HepG2 (cell line): ENCODE results near the gene ANO10. TPM values are rescaled to one million over a fixed set of nuclear protein-coding genes. Genes with fewer than 3 reads are reported as not detected.
A peak's percentile ranks its signal among the peaks of the same experiment; 100 is the strongest.

Source experiments
- CREM ChIP-seq, 2 experiments: sonication (generic) in 1 of 2; formaldehyde crosslinking in 1 of 2; IDR thresholded peaks; 2 replicates each; pipeline versions ENCODE4 v1.4.0 to v1.6.1; 2016 to 2020; ENCODE audit warnings: antibody characterized with exemption in 1 of 2, mild to moderate bottlenecking in 1 of 2, missing genetic modification reagents in 1 of 2
- FOXA3 ChIP-seq: IDR thresholded peaks from 2 replicates; pipeline ENCODE4 v1.6.1; 2016; ENCODE audit warnings: missing genetic modification reagents, missing compliant biosample characterization
- GABPA ChIP-seq, 2 experiments: IDR thresholded peaks; 2 replicates each; pipeline ENCODE4 v1.6.1; 2011 to 2016; ENCODE audit warnings: low read depth in 2 of 2, low read length in 1 of 2, missing biosample characterization in 1 of 2, missing genetic modification characterization in 1 of 2
- HNF1A ChIP-seq, 2 experiments: sonication (generic) in 1 of 2; formaldehyde crosslinking in 1 of 2; IDR thresholded peaks; 2 replicates each; pipeline versions ENCODE4 v1.4.0 to v1.6.1; 2016 to 2020; ENCODE audit warnings: borderline replicate concordance in 1 of 2, low read depth in 1 of 2, mild to moderate bottlenecking in 1 of 2, missing genetic modification reagents in 1 of 2
- IRF2 ChIP-seq: IDR thresholded peaks from 2 replicates; pipeline ENCODE4 v1.6.1; 2018; ENCODE audit warnings: missing genetic modification reagents, missing compliant biosample characterization
- MED1 ChIP-seq: sonication (generic); formaldehyde crosslinking; IDR thresholded peaks from 2 replicates; pipeline ENCODE4 v1.4.0; 2020; ENCODE audit warnings: missing genetic modification reagents
- NFKB2 ChIP-seq: sonication (generic); formaldehyde crosslinking; IDR thresholded peaks from 2 replicates; pipeline ENCODE4 v1.4.0; 2020; ENCODE audit warnings: missing genetic modification reagents, borderline replicate concordance
- NR2F2 ChIP-seq: IDR thresholded peaks from 2 replicates; pipeline ENCODE4 v1.6.1; 2012; ENCODE audit warnings: low read depth, inconsistent platforms, borderline replicate concordance
- POLR2AphosphoS2 ChIP-seq: IDR thresholded peaks from 2 replicates; pipeline ENCODE4 v1.6.1; 2011; ENCODE audit warnings: low read depth, low read length, improper control_type of control experiment
- RXRB ChIP-seq: IDR thresholded peaks from 2 replicates; pipeline ENCODE4 v1.6.1; 2016; ENCODE audit warnings: borderline replicate concordance, missing genetic modification reagents, missing compliant biosample characterization
- SALL1 ChIP-seq: sonication (generic); formaldehyde crosslinking; IDR thresholded peaks from 2 replicates; pipeline ENCODE4 v1.8.0; 2022; ENCODE audit warnings: mild to moderate bottlenecking, missing genetic modification reagents
- SOX5 ChIP-seq: IDR thresholded peaks from 2 replicates; pipeline ENCODE4 v1.6.1; 2016; ENCODE audit warnings: borderline replicate concordance
- TBL1XR1 ChIP-seq: fragments of 150-350 bp; IDR thresholded peaks from 2 replicates; pipeline ENCODE4 v1.6.1; 2014; ENCODE audit warnings: borderline replicate concordance, low read length; ENCODE audit not compliant: partially characterized antibody
- TEAD3 ChIP-seq: optimal IDR thresholded peaks from 2 replicates; pipeline ENCODE3; 2016; ENCODE audit warnings: borderline replicate concordance
- ZMYM3 ChIP-seq: sonication (generic); formaldehyde crosslinking; IDR thresholded peaks from 2 replicates; pipeline ENCODE4 v1.5.1; 2020; ENCODE audit warnings: mild to moderate bottlenecking, missing genetic modification reagents
- ZNF263 ChIP-seq: sonication (generic); formaldehyde crosslinking; IDR thresholded peaks from 2 replicates; pipeline ENCODE4 v1.4.0; 2020; ENCODE audit warnings: missing genetic modification reagents
- ZNF3 ChIP-seq: IDR thresholded peaks from 2 replicates; pipeline ENCODE4 v1.7.0; 2017; ENCODE audit warnings: inconsistent platforms
- ZNF460 ChIP-seq: sonication (generic); formaldehyde crosslinking; IDR thresholded peaks from 2 replicates; pipeline ENCODE4 v1.5.1; 2020; ENCODE audit warnings: missing genetic modification reagents, mild to moderate bottlenecking, borderline replicate concordance
- ZNF510 ChIP-seq: sonication (generic); formaldehyde crosslinking; IDR thresholded peaks from 2 replicates; pipeline ENCODE4 v1.4.0; 2020; ENCODE audit warnings: low read depth, mild to moderate bottlenecking, missing genetic modification reagents
- ZNF749 ChIP-seq: sonication (generic); formaldehyde crosslinking; IDR thresholded peaks from 2 replicates; pipeline ENCODE4 v1.8.0; 2022; ENCODE audit warnings: mild to moderate bottlenecking, missing genetic modification reagents, moderate library complexity, borderline replicate concordance
- polyA plus RNA-seq, 8 experiments: library from polyadenylated mRNA; depleted of rRNA in 3 of 8; stranded (reverse) in 7 of 8; unstranded in 1 of 8; fragments of >200 nt; fragmentation: Illumina TruSeq in 4 of 8; extraction: Trizol in 4 of 8; gene quantifications; 2 replicates each; pipeline versions ENCODE4 v1.2.1 to v1.2.3, GENCODE V29; 2011 to 2016; ENCODE audit warnings: low read depth in 4 of 8, missing spikeins in 1 of 8, mixed read lengths in 1 of 8; ENCODE audit not compliant: insufficient read depth in 1 of 8
- total RNA-seq, 5 experiments: library from RNA; depleted of rRNA; stranded (reverse); fragments of >200 nt; fragmentation: Illumina TruSeq; extraction: Trizol; gene quantifications; 2 replicates each; pipeline ENCODE4 v1.2.3, GENCODE V29; 2016; ENCODE audit warnings: low read depth in 1 of 5
- TF ChIP-seq, protein P1 (sequence below): IDR thresholded peaks from 2 replicates; pipeline ENCODE4 v1.6.1; 2016; ENCODE audit warnings: missing biosample characterization, missing genetic modification reagents, low read depth
- TF ChIP-seq, protein P2 (sequence below): sonication (generic); formaldehyde crosslinking; IDR thresholded peaks from 2 replicates; pipeline ENCODE4 v1.4.0; 2020; ENCODE audit warnings: missing genetic modification reagents

The ANO10 gene
- total and polyA plus RNA-seq, 2 of the 13 experiments (the other 11 are each of a cell fraction or from before 2014, with no cell fraction given): 10.4 to 13.1 TPM

DNA sequence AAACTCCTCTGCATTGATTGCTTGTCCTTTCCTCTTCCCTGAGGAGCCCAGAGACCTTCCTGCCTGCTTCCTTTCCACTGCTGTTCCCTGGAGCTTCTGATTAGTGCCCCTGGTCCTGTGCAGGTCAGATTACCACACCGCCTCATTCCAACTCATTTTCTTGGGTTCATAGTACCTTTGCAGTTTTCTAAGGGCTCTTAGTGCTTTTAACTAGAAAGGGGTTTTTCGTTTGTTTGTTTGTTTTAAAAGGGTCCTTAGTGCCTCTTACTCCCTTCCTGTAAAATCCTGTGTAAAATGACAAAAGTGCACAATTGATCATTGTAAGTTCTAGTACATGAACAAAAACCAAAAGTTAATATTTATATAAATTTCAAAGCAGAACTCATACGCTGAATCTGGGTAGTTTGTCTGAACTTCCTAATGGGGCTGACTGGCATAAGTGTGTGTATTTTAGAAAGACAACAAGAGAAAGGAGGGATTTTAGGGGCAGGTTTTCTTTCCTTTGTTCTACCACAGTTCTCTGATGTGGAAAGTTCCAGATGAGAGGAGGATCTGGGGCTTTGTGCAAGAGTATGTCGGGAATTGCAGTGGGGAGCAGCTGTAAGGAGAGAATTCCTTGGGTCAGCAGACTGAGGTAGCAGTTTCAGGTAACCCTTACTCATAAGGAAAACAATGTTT is 304.9 kb downstream of the ANO10 start (continued):
- TF ChIP-seq, protein P1, sequence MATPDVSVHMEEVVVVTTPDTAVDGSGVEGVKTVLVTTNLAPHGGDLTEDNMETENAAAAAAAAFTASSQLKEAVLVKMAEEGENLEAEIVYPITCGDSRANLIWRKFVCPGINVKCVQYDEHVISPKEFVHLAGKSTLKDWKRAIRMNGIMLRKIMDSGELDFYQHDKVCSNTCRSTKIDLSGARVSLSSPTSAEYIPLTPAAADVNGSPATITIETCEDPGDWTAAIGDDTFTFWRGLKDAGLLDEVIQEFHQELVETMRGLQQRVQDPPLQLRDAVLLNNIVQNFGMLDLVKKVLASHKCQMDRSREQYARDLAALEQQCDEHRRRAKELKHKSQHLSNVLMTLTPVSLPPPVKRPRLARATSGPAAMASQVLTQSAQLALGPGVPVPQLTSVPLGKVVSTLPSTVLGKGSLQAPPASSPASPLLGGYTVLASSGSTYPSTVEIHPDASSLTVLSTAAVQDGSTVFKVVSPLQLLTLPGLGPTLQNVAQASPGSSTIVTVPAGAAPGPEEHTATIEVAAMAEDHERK (CRISPR knock-in tag): no peak
- TF ChIP-seq NFKB2 (CRISPR knock-in tag): no peak
- no peak for TF ChIP-seq IRF2 (CRISPR knock-in tag)
- TF ChIP-seq ZNF460: no peak; the same call in 1 of the 2 replicates
- TF ChIP-seq CREM (IDR thresholded peaks at IDR 0.05): peak; percentile 88
- no peak for TF ChIP-seq CREM (CRISPR knock-in tag; IDR thresholded peaks at IDR 0.05)
- 0 out of 2 replicates have a peak, but pooled peaks have one; percentile 16 for TF ChIP-seq ZNF510 (CRISPR knock-in tag)
- TF ChIP-seq SOX5 (CRISPR knock-in tag): peak; percentile 96
- TF ChIP-seq POLR2AphosphoS2: no peak
- TF ChIP-seq ZNF3 (CRISPR knock-in tag): peak; percentile 54; the same call in 1 of the 2 replicates
- TF ChIP-seq ZNF263 (CRISPR knock-in tag): no peak
- peak; percentile 50 for TF ChIP-seq NR2F2
- TF ChIP-seq SALL1 (CRISPR knock-in tag): peak; percentile 63
- TF ChIP-seq, protein P2, sequence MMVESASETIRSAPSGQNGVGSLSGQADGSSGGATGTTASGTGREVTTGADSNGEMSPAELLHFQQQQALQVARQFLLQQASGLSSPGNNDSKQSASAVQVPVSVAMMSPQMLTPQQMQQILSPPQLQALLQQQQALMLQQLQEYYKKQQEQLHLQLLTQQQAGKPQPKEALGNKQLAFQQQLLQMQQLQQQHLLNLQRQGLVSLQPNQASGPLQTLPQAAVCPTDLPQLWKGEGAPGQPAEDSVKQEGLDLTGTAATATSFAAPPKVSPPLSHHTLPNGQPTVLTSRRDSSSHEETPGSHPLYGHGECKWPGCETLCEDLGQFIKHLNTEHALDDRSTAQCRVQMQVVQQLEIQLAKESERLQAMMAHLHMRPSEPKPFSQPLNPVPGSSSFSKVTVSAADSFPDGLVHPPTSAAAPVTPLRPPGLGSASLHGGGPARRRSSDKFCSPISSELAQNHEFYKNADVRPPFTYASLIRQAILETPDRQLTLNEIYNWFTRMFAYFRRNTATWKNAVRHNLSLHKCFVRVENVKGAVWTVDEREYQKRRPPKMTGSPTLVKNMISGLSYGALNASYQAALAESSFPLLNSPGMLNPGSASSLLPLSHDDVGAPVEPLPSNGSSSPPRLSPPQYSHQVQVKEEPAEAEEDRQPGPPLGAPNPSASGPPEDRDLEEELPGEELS: peak; percentile 56; the same call in 1 of the 2 replicates
- peak; percentile 61; the same call in 1 of the 2 replicates for TF ChIP-seq HNF1A (IDR thresholded peaks at IDR 0.05; ENCODE audit: low read depth)
- peak; percentile 68; the same call in 1 of the 2 replicates for TF ChIP-seq HNF1A (CRISPR knock-in tag; IDR thresholded peaks at IDR 0.05; ENCODE audit: borderline replicate concordance)
- TF ChIP-seq RXRB (CRISPR knock-in tag): peak; percentile 58
- no peak for TF ChIP-seq GABPA (IDR thresholded peaks at IDR 0.05; ENCODE audit: low read depth, low read length)
- TF ChIP-seq GABPA (CRISPR knock-in tag; IDR thresholded peaks at IDR 0.05; ENCODE audit: low read depth): 0 out of 2 replicates have a peak, but pooled peaks have one; percentile 17
- TF ChIP-seq TEAD3 (CRISPR knock-in tag): peak; percentile 80
- TF ChIP-seq FOXA3 (CRISPR knock-in tag): peak; percentile 52
- TF ChIP-seq MED1: peak; percentile 64
- peak; percentile 94 for TF ChIP-seq ZMYM3 (CRISPR knock-in tag)
- TF ChIP-seq TBL1XR1: no peak
- TF ChIP-seq ZNF749 (CRISPR knock-in tag): no peak
